Measurements from ENCODE around the gene ERMN. TPM values are rescaled to one million over a fixed set of nuclear protein-coding genes. Genes with fewer than 3 reads are reported as not detected.
"Not testable (repeated sequence)": the region's sequence is repeated elsewhere in the genome, so short reads cannot be mapped to it uniquely, and the experiment has no call there.

The ERMN gene
- total RNA-seq, 6 experiments from 2014 or later, result 1.3 TPM; not detected in 5

- WGBS (ENCODE audit: insufficient coverage, low coverage, low lambda C conversion rate, missing lambda C conversion rate), result 43% methylated on average over 1 of the region's 1 CpG
- TF ChIP-seq, protein P1, sequence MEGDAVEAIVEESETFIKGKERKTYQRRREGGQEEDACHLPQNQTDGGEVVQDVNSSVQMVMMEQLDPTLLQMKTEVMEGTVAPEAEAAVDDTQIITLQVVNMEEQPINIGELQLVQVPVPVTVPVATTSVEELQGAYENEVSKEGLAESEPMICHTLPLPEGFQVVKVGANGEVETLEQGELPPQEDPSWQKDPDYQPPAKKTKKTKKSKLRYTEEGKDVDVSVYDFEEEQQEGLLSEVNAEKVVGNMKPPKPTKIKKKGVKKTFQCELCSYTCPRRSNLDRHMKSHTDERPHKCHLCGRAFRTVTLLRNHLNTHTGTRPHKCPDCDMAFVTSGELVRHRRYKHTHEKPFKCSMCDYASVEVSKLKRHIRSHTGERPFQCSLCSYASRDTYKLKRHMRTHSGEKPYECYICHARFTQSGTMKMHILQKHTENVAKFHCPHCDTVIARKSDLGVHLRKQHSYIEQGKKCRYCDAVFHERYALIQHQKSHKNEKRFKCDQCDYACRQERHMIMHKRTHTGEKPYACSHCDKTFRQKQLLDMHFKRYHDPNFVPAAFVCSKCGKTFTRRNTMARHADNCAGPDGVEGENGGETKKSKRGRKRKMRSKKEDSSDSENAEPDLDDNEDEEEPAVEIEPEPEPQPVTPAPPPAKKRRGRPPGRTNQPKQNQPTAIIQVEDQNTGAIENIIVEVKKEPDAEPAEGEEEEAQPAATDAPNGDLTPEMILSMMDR (IDR thresholded peaks at IDR 0.05), result no peak
- no peak for TF ChIP-seq POLR2A (IDR thresholded peaks at IDR 0.05)
- intact Hi-C loops (cut with DNase I), result no loop called here
Measured at GRCh38 chr2:157287160-157287559, 38.5 kb downstream of the ERMN start.

DNA sequence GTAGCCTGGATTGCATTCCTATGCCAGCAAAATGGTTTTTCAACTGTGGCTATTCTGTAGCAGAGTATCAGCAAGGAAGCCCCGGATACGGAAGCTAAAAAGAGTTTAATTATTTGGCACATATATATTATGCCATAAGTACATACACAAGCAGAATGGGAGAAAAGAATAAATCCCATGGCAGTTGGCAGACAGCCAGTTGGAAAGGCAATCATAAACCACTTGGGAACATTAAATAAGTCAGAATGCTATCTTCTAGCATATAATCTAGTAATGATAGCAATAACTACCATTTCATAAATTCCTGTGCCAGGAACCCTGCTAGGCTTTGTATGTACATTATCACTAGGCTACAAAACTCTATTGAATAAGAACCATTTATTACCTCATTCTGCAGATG lies 42.2 kb downstream of the ERMN start:
- Histone ChIP-seq H3K4me3 (no peak overlapping the region), H3K9me3 (no peaks in the 10 kb centered on the region), H3K4me1 (no peaks in the 10 kb centered on the region), H3K36me3 (no peaks in the 10 kb centered on the region), H3K27ac (no peak overlapping the region), H3K27me3 (no peaks in the 10 kb centered on the region)
- intact Hi-C loops (cut with DNase I), result no loop called here
- DNase-seq (no peak), ATAC-seq (no peak)
- no peak for TF ChIP-seq POLR2A (IDR thresholded peaks at IDR 0.05)
- TF ChIP-seq, protein P1 (IDR thresholded peaks at IDR 0.05), result no peak
- 58% methylated on average over 2 of the region's 2 CpGs for WGBS (ENCODE audit: insufficient coverage, low coverage, low lambda C conversion rate, missing lambda C conversion rate)

More at GRCh38 chr2:157287160-157287559, 38.5 kb downstream of the ERMN start:
- Histone ChIP-seq H3K4me3 (no peak overlapping the region), H3K4me1 (no peaks in the 10 kb centered on the region), H3K27ac (no peak overlapping the region), H3K36me3 (no peaks in the 10 kb centered on the region), H3K9me3 (no peaks in the 10 kb centered on the region), H3K27me3 (no peaks in the 10 kb centered on the region)
- ATAC-seq, result no peak
- no peak for DNase-seq

- Histone ChIP-seq H3K27me3 (no peaks in the 10 kb centered on the region), H3K4me1 (no peaks in the 10 kb centered on the region), H3K4me3 (no peak overlapping the region), H3K9me3 (no peaks in the 10 kb centered on the region), H3K27ac (no peak overlapping the region), H3K36me3 (no peaks in the 10 kb centered on the region)
- DNase-seq (no peak), ATAC-seq (no peak)
- TF ChIP-seq, protein P1 (IDR thresholded peaks at IDR 0.05), result no peak
- TF ChIP-seq POLR2A (IDR thresholded peaks at IDR 0.05), result no peak
- WGBS (ENCODE audit: insufficient coverage, low coverage, low lambda C conversion rate, missing lambda C conversion rate), result 82% methylated on average over 6 of the region's 6 CpGs
- intact Hi-C loops (cut with DNase I), result no loop called here
Measured at GRCh38 chr2:157281316-157281715, 44.3 kb downstream of the ERMN start.

GRCh38 chr2:157279311-157279710 lies 46.3 kb downstream of the ERMN start:
- intact Hi-C loops (cut with DNase I); H3K9me3 ChIP-seq; H3K4me1 ChIP-seq; H3K36me3 ChIP-seq; DNase-seq; H3K27me3 ChIP-seq; ATAC-seq; H3K4me3 ChIP-seq; H3K27ac ChIP-seq: not testable (repeated sequence)
- whole genome bisulfite sequencing (ENCODE audit: insufficient coverage, low coverage, low lambda C conversion rate, missing lambda C conversion rate), result no CpG with 5 or more reads among the region's 7 CpGs

- DNase-seq (no peak), ATAC-seq (no peak)
- no peaks in the 10 kb centered on the region for H3K9me3 ChIP-seq
- WGBS (ENCODE audit: insufficient coverage, low coverage, low lambda C conversion rate, missing lambda C conversion rate), result 79% methylated on average over 1 of the region's 1 CpG
- H3K36me3 ChIP-seq, result no peaks in the 10 kb centered on the region
- no peak overlapping the region for H3K27ac ChIP-seq
- H3K4me3 ChIP-seq, result no peak overlapping the region
- TF ChIP-seq POLR2A (IDR thresholded peaks at IDR 0.05), result no peak
- TF ChIP-seq, protein P1 (IDR thresholded peaks at IDR 0.05), result no peak
- H3K4me1 ChIP-seq, result no peaks in the 10 kb centered on the region
- intact Hi-C loops (cut with DNase I), result no loop called here
- H3K27me3 ChIP-seq, result no peaks in the 10 kb centered on the region
Measured at GRCh38 chr2:157271590-157272203, 53.9 kb downstream of the ERMN start.
